ENCODE measurements around the gene LPAR5. TPM values are rescaled to one million over a fixed set of nuclear protein-coding genes. Genes with fewer than 3 reads are reported as not detected.

Gene LPAR5
- polyA plus RNA-seq, 1 of the 3 experiments (the other 2 are of a cell fraction) = 0.03 TPM

GRCh38 chr12:6603095-6603567 is 32.6 kb downstream of the LPAR5 start:
- Histone ChIP-seq H3K36me3 (replicated peaks in 1 of 2; ENCODE audit: control insufficient read depth in 1 of 2, insufficient read depth in 2 of 2, low read length in 1 of 2) (peaks cover 55 to 62% of the 10 kb centered on the region in 2 experiments), H3K9ac (peak overlapping the region; percentile 41; the same call in 1 of the 2 replicates)
- POLR2A ChIA-PET = interaction anchor here (0.9 to 1.0 kb wide), 2 partner anchors 121 to 133 kb away, joined by 3 read pairs; partner anchors contain the start of genes COPS7A and VAMP1

GRCh38 chr12:6602526-6602925 is 33.2 kb downstream of the LPAR5 start:
- TF ChIP-seq USF1 (IDR thresholded peaks at IDR 0.05; ENCODE audit: borderline replicate concordance, low read depth) (no peak), SMC3 (IDR thresholded peaks at IDR 0.05; ENCODE audit: low read depth, low read length) (no peak), RXRA (IDR thresholded peaks at IDR 0.05; ENCODE audit: borderline replicate concordance, low read depth) (no peak), POLR2AphosphoS5 (IDR thresholded peaks at IDR 0.05; ENCODE audit: low read depth, low read length) (no peak), USF2 (IDR thresholded peaks at IDR 0.05; ENCODE audit: borderline replicate concordance, low read depth, low read length) (no peak), GATA2 (CRISPR knock-in tag; IDR thresholded peaks at IDR 0.05) (no peak), TEAD4 (IDR thresholded peaks at IDR 0.05; ENCODE audit: borderline replicate concordance, insufficient read depth) (no peak), CTCF (IDR thresholded peaks at IDR 0.05) (no peak), SIN3A (IDR thresholded peaks at IDR 0.05; ENCODE audit: borderline replicate concordance, low read depth, low read length) (no peak), JUND (IDR thresholded peaks at IDR 0.05) (no peak), NRF1 (IDR thresholded peaks at IDR 0.05; ENCODE audit: low read depth, low read length) (no peak), FOXM1 (IDR thresholded peaks at IDR 0.05; ENCODE audit: low read depth) (no peak), EP300 (IDR thresholded peaks at IDR 0.05; ENCODE audit: borderline replicate concordance in 1 of 2, low read depth in 1 of 2, low read length in 1 of 2) (no peak), CHD2 (IDR thresholded peaks at IDR 0.05; ENCODE audit: low read length, partially characterized antibody) (no peak), PBX3 (IDR thresholded peaks at IDR 0.05) (no peak), NFIC (IDR thresholded peaks at IDR 0.05; ENCODE audit: borderline replicate concordance) (no peak), FOSL2 (IDR thresholded peaks at IDR 0.05; ENCODE audit: borderline replicate concordance, low read depth) (no peak), MEF2A (IDR thresholded peaks at IDR 0.05; ENCODE audit: borderline replicate concordance, low read depth) (no peak), RFX5 (IDR thresholded peaks at IDR 0.05; ENCODE audit: low read length) (no peak), MAX (IDR thresholded peaks at IDR 0.05; ENCODE audit: low read depth) (no peak)
- 65% methylated on average over 3 of the region's 3 CpGs for WGBS (ENCODE audit: low lambda C conversion rate)
- Histone ChIP-seq H3K36me3 (replicated peaks in 1 of 2; ENCODE audit: control insufficient read depth in 1 of 2, insufficient read depth in 2 of 2, low read length in 1 of 2) (peaks cover 61 to 68% of the 10 kb centered on the region in 2 experiments), H3K9me3 (no peaks in the 10 kb centered on the region), H2AFZ (ENCODE audit: low read depth) (no peak overlapping the region), H3K9ac (peak overlapping the region; percentile 41; the same call in 1 of the 2 replicates), H3K4me3 (ENCODE audit: low read depth in 2 of 2, low read length in 1 of 2) (peak overlapping the region in 1 of 2 experiments; percentile 90; a peak in 2 of 4 replicates), H3F3A (replicated peaks; ENCODE audit: insufficient read depth) (peaks cover 7% of the 10 kb centered on the region), H3K27ac (ENCODE audit: low read depth in 2 of 2, low read length in 1 of 2) (no peak overlapping the region; a peak in 1 of 4 replicates), H3K4me2 (peak overlapping the region; percentile 91), H4K20me1 (ENCODE audit: insufficient read depth) (peaks cover 53% of the 10 kb centered on the region), H3K79me2 (ENCODE audit: insufficient read depth) (peaks cover 92% of the 10 kb centered on the region), H3K4me1 (ENCODE audit: control insufficient read depth in 1 of 2, insufficient read depth in 2 of 2, low read depth in 1 of 2, low read length in 1 of 2) (peaks cover 26 to 31% of the 10 kb centered on the region in 2 experiments), H3K27me3 (ENCODE audit: insufficient read depth) (no peaks in the 10 kb centered on the region), H3K9me2 (no peaks in the 10 kb centered on the region)
- DNase-seq = no peak
- CTCF ChIA-PET = interaction anchor here (0.7 to 3.3 kb wide), 9 partner anchors 25 to 230 kb away, joined by 3 to 10 read pairs (median 4); no protein-coding TSS in a partner anchor
- POLR2A ChIA-PET = interaction anchor here (0.7 to 1.0 kb wide), 2 partner anchors 121 to 520 kb away, joined by 3 read pairs; partner anchors contain the start of gene COPS7A

More at GRCh38 chr12:6603095-6603567, 32.6 kb downstream of the LPAR5 start:
- Histone ChIP-seq H3K27me3 (ENCODE audit: insufficient read depth) (no peaks in the 10 kb centered on the region), H3K9me2 (no peaks in the 10 kb centered on the region), H3K4me3 (ENCODE audit: low read depth in 2 of 2, low read length in 1 of 2) (peak overlapping the region; percentile 8 to 90; a peak in 3 of 4 replicates), H3K4me1 (ENCODE audit: control insufficient read depth in 1 of 2, insufficient read depth in 2 of 2, low read depth in 1 of 2, low read length in 1 of 2) (peaks cover 26 to 37% of the 10 kb centered on the region in 2 experiments), H2AFZ (ENCODE audit: low read depth) (no peak overlapping the region), H3K79me2 (ENCODE audit: insufficient read depth) (peaks cover 87% of the 10 kb centered on the region), H3K4me2 (peak overlapping the region; percentile 91), H3F3A (replicated peaks; ENCODE audit: insufficient read depth) (peaks cover 13% of the 10 kb centered on the region), H4K20me1 (ENCODE audit: insufficient read depth) (peaks cover 53% of the 10 kb centered on the region), H3K9me3 (no peaks in the 10 kb centered on the region), H3K27ac (ENCODE audit: low read depth in 2 of 2, low read length in 1 of 2) (peak overlapping the region in 1 of 2 experiments; percentile 47; a peak in 2 of 4 replicates)
- CTCF ChIA-PET = interaction anchor here (0.7 to 3.5 kb wide), 10 partner anchors 11 to 229 kb away, joined by 3 to 17 read pairs (median 4); no protein-coding TSS in a partner anchor
- TF ChIP-seq MXI1 (IDR thresholded peaks at IDR 0.05; ENCODE audit: low read depth, low read length) = 0 out of 2 replicates have a peak, but pooled peaks have one; percentile 23
- no peak for TF ChIP-seq FOXM1 (IDR thresholded peaks at IDR 0.05; ENCODE audit: low read depth)
- no peak for TF ChIP-seq NRF1 (IDR thresholded peaks at IDR 0.05; ENCODE audit: low read depth, low read length)
- TF ChIP-seq TEAD4 (IDR thresholded peaks at IDR 0.05; ENCODE audit: borderline replicate concordance, insufficient read depth) = no peak
- WGBS (ENCODE audit: low lambda C conversion rate) = 42% methylated on average over 6 of the region's 6 CpGs
- peak; percentile 51 for DNase-seq
